NT2/D1 (cell line): ENCODE data around the gene HEPACAM.

Source experiments
- SUZ12 ChIP-seq: IDR thresholded peaks from 2 replicates; pipeline ENCODE4 v1.6.1; 2011; ENCODE audit not compliant: insufficient read length, insufficient read depth; ENCODE audit errors: extremely low read depth
- YY1 ChIP-seq: IDR thresholded peaks from 2 replicates; pipeline ENCODE4 v1.6.1; 2011; ENCODE audit not compliant: insufficient read length, insufficient read depth
- ZNF274 ChIP-seq: IDR thresholded peaks from 2 replicates; pipeline ENCODE4 v1.6.1; 2011; ENCODE audit warnings: mild to moderate bottlenecking, low read depth, low read length

DNA sequence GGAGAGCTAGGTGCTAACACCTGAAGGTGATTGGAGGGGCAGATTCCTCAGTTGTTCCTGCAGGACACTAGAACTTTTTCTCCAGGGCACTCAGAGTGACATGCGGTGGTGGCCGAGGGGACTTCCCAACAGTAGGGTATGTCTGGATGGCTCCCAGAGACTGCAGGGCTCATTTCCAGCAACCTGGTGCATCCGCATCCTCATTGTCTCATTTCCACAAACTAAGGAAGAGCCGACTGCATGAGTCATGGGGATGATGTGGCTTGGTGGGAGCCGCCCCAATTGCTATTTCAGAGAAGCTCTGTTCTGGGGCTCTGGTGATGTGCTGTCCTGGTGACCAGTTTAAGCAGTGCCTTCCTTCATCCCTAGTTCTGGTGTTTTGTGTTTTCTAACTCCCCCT is 35.4 kb downstream of the HEPACAM start:
- no peak for TF ChIP-seq YY1
- TF ChIP-seq ZNF274 = no peak
- no peak for TF ChIP-seq SUZ12
